ENCODE results near the gene AMMECR1. TPM values are rescaled to one million over a fixed set of nuclear protein-coding genes. Genes with fewer than 3 reads are reported as not detected.
"Not testable (repeated sequence)": the region's sequence is repeated elsewhere in the genome, so short reads cannot be mapped to it uniquely, and the experiment has no call there.

The AMMECR1 gene
- total and polyA plus RNA-seq, 2 of the 4 experiments (the other 2 are of a cell fraction) = 7.0 to 11.3 TPM

DNA sequence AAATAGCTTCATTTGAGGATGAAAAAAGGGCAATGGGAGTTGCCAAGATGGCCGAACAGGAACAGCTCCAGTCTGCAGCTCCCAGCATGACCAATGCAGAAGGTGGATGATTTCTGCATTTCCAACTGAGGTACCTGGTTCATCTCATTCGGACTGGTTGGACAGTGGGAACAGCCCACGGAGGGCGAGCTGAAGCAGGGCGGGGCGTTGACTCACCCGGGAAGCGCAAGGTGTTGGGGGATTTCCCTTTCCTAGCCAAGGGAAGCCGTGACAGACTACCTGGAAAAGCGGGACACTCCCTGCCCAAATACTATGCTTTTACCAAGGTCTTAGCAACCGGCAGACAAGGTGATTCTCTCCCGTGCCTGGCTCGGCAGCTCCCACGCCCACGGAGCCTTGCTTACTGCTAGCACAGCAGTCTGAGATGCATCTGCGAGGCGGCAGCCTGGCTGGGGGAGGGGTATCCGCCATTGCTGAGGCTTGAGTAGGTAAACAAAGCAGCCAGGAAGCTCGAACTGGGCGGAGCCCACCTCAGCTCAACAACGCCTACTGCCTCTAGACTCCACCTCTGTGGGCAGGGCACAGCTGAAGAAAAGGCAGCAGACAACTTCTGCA, 88.3 kb downstream of the AMMECR1 start:
- ATAC-seq (ENCODE audit: low read depth); H3K9ac ChIP-seq (ENCODE audit: low read depth, low read length); intact Hi-C loops (cut with micrococcal nuclease); H3K18ac ChIP-seq (ENCODE audit: low read depth, low read length); H3K14ac ChIP-seq (replicated peaks; ENCODE audit: low read depth, low read length); H4K20me1 ChIP-seq (ENCODE audit: insufficient read depth, low read length); H3K9me1 ChIP-seq (ENCODE audit: insufficient read depth, low read length); BruUV-seq (replicated peaks); H3K36me3 ChIP-seq (ENCODE audit: control insufficient read depth, insufficient read depth, low read length); H4K5ac ChIP-seq (ENCODE audit: low read depth, low read length); H2BK5ac ChIP-seq (ENCODE audit: low read depth, low read length, poor library complexity, severe bottlenecking); H3K4me1 ChIP-seq (ENCODE audit: control insufficient read depth, insufficient read depth, low read length); H3K23ac ChIP-seq (ENCODE audit: low read depth, low read length); H3K4ac ChIP-seq (ENCODE audit: low read depth, low read length); in situ Hi-C loops (cut with MboI; ENCODE audit: low sequenced_read_pairs); H2BK15ac ChIP-seq (ENCODE audit: low read depth, low read length); dilution Hi-C loops (cut with HindIII; ENCODE audit: low sequenced_read_pairs, unreplicated experiment); H3K9me3 ChIP-seq (ENCODE audit: control insufficient read depth, insufficient read depth, low read length); H3K56ac ChIP-seq (ENCODE audit: extremely low read depth, insufficient read depth, low read length); H2AK9ac ChIP-seq (replicated peaks; ENCODE audit: low read depth, low read length, poor library complexity); H3K27ac ChIP-seq (ENCODE audit: insufficient read depth, low read length); H4K91ac ChIP-seq (ENCODE audit: insufficient read depth, low read depth, low read length); H4K8ac ChIP-seq (ENCODE audit: low read depth in 2 of 2, low read length in 2 of 2); H3K4me3 ChIP-seq (ENCODE audit: insufficient read depth, low read depth, low read length); H3K27me3 ChIP-seq (ENCODE audit: control insufficient read depth, insufficient read depth, low read length); H2BK120ac ChIP-seq (ENCODE audit: low read depth, low read length); H2BK20ac ChIP-seq (ENCODE audit: low read depth, low read length); CTCF ChIA-PET; DNase-seq; H2AFZ ChIP-seq (replicated peaks; ENCODE audit: low read length, poor library complexity); POLR2A ChIA-PET (ENCODE audit: unreplicated experiment); H3K4me2 ChIP-seq (ENCODE audit: low read depth, low read length); H2AK5ac ChIP-seq (ENCODE audit: low read depth, low read length): not testable (repeated sequence)
- H3K79me1 ChIP-seq (ENCODE audit: low read depth in 1 of 2, low read length in 2 of 2) = peaks cover 3 to 11% of the 10 kb centered on the region in 2 experiments; a peak in 3 of 4 replicates
- 50% methylated on average over 1 of the region's 21 CpGs; no CpG with 5 or more reads in 1 of the 2 experiments for WGBS, 2 experiments (ENCODE audit: extremely low coverage in 2 of 2, insufficient read length in 1 of 2)
